ENCODE results near the gene LPCAT2. TPM values are rescaled to one million over a fixed set of nuclear protein-coding genes. Genes with fewer than 3 reads are reported as not detected.

The LPCAT2 gene
- total RNA-seq, 1 experiment from 2014 or later: 25.2 TPM

DNA sequence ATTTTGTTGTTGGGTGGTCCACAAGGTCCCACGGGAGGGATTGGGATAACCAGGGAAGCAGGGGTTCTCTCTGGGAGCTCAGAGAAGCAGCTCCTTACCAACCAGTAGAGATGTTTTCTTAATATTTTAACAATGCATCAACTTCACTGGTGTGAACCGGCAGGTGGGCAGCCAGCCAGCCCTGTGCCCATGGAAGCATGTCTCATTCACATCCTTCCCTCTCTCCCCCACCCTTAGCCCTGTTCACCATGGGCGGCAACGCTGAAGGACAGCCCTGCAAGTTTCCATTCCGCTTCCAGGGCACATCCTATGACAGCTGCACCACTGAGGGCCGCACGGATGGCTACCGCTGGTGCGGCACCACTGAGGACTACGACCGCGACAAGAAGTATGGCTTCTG lies 20.6 kb upstream of the LPCAT2 start:
- BruUV-seq (replicated peaks): no TSS peak
- Mint-ChIP-seq H3K4me1 (ENCODE audit: low read depth, unreplicated experiment) (no peaks in the 10 kb centered on the region), H3K27me3 (ENCODE audit: insufficient read depth, unreplicated experiment) (peaks cover 8% of the 10 kb centered on the region), H3K27ac (ENCODE audit: unreplicated experiment) (no peak overlapping the region), H3K4me3 (ENCODE audit: unreplicated experiment) (no peak overlapping the region), H3K9me3 (ENCODE audit: unreplicated experiment) (no peaks in the 10 kb centered on the region), H3K36me3 (ENCODE audit: insufficient read depth, unreplicated experiment) (no peaks in the 10 kb centered on the region)
- intact Hi-C loops (cut with micrococcal nuclease; ENCODE audit: unreplicated experiment): no loop called here
- Histone ChIP-seq H3K9me3 (no peaks in the 10 kb centered on the region), H3K4me3 (ENCODE audit: low read depth, low read length) (no peak overlapping the region), H3K4me1 (no peaks in the 10 kb centered on the region), H3K27me3 (replicated peaks; ENCODE audit: control insufficient read depth, insufficient read depth, low read length) (no peaks in the 10 kb centered on the region), H3K36me3 (ENCODE audit: control insufficient read depth, insufficient read depth, low read length) (no peaks in the 10 kb centered on the region)
- POLR2A ChIA-PET: no interaction called here
- CTCF ChIA-PET: no interaction called here
- TF ChIP-seq, protein P1, sequence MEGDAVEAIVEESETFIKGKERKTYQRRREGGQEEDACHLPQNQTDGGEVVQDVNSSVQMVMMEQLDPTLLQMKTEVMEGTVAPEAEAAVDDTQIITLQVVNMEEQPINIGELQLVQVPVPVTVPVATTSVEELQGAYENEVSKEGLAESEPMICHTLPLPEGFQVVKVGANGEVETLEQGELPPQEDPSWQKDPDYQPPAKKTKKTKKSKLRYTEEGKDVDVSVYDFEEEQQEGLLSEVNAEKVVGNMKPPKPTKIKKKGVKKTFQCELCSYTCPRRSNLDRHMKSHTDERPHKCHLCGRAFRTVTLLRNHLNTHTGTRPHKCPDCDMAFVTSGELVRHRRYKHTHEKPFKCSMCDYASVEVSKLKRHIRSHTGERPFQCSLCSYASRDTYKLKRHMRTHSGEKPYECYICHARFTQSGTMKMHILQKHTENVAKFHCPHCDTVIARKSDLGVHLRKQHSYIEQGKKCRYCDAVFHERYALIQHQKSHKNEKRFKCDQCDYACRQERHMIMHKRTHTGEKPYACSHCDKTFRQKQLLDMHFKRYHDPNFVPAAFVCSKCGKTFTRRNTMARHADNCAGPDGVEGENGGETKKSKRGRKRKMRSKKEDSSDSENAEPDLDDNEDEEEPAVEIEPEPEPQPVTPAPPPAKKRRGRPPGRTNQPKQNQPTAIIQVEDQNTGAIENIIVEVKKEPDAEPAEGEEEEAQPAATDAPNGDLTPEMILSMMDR (IDR thresholded peaks at IDR 0.05; ENCODE audit: insufficient read depth in 1 of 2, low read depth in 1 of 2, low read length in 1 of 2, severe bottlenecking in 1 of 2, unreplicated experiment in 1 of 2): no peak
- DNase-seq: peak in 1 of 2 experiments; percentile 9

DNA sequence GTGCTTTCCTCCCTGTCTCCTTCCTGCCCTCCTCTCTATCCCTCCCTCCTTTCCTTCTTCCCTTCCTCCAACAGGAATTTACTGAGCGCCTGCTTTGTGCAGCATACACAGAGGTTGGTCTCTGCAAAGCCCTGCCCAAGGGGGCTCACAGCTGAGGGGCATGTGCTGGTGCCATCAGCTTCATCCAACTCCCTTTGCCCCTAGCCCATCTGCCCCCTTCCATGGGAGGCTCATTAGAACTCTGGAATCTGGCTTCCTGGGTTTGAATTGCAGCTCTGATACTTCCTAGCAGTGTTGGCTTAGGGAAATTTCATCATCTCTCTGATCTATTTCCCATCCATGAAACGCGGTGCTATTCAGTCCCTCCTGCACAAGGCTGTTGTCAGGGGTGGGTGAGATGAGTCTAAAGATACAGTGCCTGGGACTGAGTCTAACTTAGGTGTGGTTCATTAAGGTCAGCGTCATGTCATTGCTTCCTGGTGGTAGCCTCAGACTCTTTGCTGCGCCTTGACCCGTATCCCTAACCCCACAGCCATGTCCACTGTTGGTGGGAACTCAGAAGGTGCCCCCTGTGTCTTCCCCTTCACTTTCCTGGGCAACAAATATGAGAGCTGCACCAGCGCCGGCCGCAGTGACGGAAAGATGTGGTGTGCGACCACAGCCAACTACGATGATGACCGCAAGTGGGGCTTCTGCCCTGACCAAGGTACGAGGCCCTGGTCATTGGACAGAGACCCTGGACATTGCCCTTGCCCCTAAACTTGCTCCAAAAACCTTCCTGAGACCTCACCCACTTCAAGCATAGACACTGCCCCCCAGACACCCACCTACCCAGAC lies 19.5 kb upstream of the LPCAT2 start:
- TF ChIP-seq, protein P1 (IDR thresholded peaks at IDR 0.05; ENCODE audit: insufficient read depth in 1 of 2, low read depth in 1 of 2, low read length in 1 of 2, severe bottlenecking in 1 of 2, unreplicated experiment in 1 of 2): no peak
- Histone ChIP-seq H3K36me3 (ENCODE audit: control insufficient read depth, insufficient read depth, low read length) (no peaks in the 10 kb centered on the region), H3K4me3 (ENCODE audit: low read depth, low read length) (no peak overlapping the region), H3K9me3 (no peaks in the 10 kb centered on the region), H3K4me1 (no peaks in the 10 kb centered on the region), H3K27me3 (replicated peaks; ENCODE audit: control insufficient read depth, insufficient read depth, low read length) (no peaks in the 10 kb centered on the region)
- BruUV-seq (replicated peaks): no TSS peak
- intact Hi-C loops (cut with micrococcal nuclease; ENCODE audit: unreplicated experiment): no loop called here
- Mint-ChIP-seq H3K9me3 (ENCODE audit: unreplicated experiment) (no peaks in the 10 kb centered on the region), H3K27me3 (ENCODE audit: insufficient read depth, unreplicated experiment) (peaks cover 8% of the 10 kb centered on the region), H3K4me3 (ENCODE audit: unreplicated experiment) (no peak overlapping the region), H3K27ac (ENCODE audit: unreplicated experiment) (peak overlapping the region; percentile 48), H3K36me3 (ENCODE audit: insufficient read depth, unreplicated experiment) (no peaks in the 10 kb centered on the region), H3K4me1 (ENCODE audit: low read depth, unreplicated experiment) (no peaks in the 10 kb centered on the region)
- CTCF ChIA-PET: interaction anchor here (0.8 kb wide), 1 partner anchor 25 kb away, joined by 3 read pairs; no protein-coding TSS in a partner anchor
- DNase-seq: peak in 1 of 2 experiments; percentile 4
- POLR2A ChIA-PET: no interaction called here

DNA sequence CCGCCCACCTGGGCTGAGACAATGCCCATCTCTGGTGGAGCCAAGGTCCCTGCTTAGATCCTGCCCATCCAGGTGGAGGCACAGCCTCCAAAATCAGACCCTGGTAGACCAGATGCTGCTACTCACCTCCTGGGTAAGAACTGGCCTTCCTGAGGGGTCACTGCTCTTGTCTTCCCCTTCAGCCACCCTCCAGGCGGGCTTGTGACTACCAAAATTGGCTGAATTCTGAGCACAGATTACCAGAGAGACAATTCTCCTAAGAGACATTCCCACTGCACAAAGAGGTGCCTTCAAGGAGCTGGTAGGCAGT lies 19.0 kb upstream of the LPCAT2 start:
- no peaks in the 10 kb centered on the region for H3K4me1 ChIP-seq
- H3K9me3 Mint-ChIP-seq (ENCODE audit: unreplicated experiment): no peaks in the 10 kb centered on the region
- no peaks in the 10 kb centered on the region for H3K9me3 ChIP-seq
- no peaks in the 10 kb centered on the region for H3K36me3 ChIP-seq (ENCODE audit: control insufficient read depth, insufficient read depth, low read length)
- H3K36me3 Mint-ChIP-seq (ENCODE audit: insufficient read depth, unreplicated experiment): no peaks in the 10 kb centered on the region
- H3K4me1 Mint-ChIP-seq (ENCODE audit: low read depth, unreplicated experiment): no peaks in the 10 kb centered on the region
- no peak overlapping the region for H3K4me3 ChIP-seq (ENCODE audit: low read depth, low read length)
- DNase-seq: peak in 1 of 2 experiments; percentile 10
- no TSS peak for BruUV-seq (replicated peaks)
- intact Hi-C loops (cut with micrococcal nuclease; ENCODE audit: unreplicated experiment): loop anchor here (10.0 kb wide), 1 partner anchor 155 kb away; no protein-coding TSS in a partner anchor
- peaks cover 4% of the 10 kb centered on the region for H3K27me3 Mint-ChIP-seq (ENCODE audit: insufficient read depth, unreplicated experiment)
- no peak overlapping the region for H3K27ac Mint-ChIP-seq (ENCODE audit: unreplicated experiment)
- CTCF ChIA-PET: interaction anchor here (0.7 kb wide), 1 partner anchor 25 kb away, joined by 4 read pairs; no protein-coding TSS in a partner anchor
- H3K4me3 Mint-ChIP-seq (ENCODE audit: unreplicated experiment): no peak overlapping the region
- POLR2A ChIA-PET: no interaction called here
- no peaks in the 10 kb centered on the region for H3K27me3 ChIP-seq (replicated peaks; ENCODE audit: control insufficient read depth, insufficient read depth, low read length)
- TF ChIP-seq, protein P1 (IDR thresholded peaks at IDR 0.05; ENCODE audit: insufficient read depth in 1 of 2, low read depth in 1 of 2, low read length in 1 of 2, severe bottlenecking in 1 of 2, unreplicated experiment in 1 of 2): no peak
